WI38 (cell line): Measurements from ENCODE around the gene ZXDA.

Experiments
- H3K4me3 ChIP-seq: 2 replicates; pipeline ENCODE4 v1.5.1; 2011; ENCODE audit warnings: low read depth, mild to moderate bottlenecking, control low read depth, low read length
- CTCF ChIP-seq: IDR thresholded peaks from 2 replicates; pipeline ENCODE4 v1.5.1; 2012; ENCODE audit warnings: low read depth, mild to moderate bottlenecking, control low read depth, low read length

Gene ZXDA

DNA sequence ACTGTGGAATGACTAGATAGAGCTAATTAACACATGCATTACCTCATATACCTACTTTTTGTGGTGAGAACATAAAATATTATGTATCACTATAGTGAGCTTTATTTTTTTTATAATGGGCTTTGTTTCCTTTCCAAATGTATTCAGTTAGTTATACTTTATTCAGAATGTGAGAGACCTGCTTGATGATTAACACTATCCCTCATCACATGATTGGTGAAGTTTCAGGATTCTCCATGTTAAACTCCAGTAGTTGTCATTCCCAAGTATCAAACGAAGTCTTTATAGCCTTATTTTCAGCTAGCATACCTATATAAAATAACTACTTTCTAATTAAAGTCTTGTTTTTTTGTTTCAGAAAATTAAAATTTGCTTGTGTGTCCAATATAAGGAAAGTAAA, 8.8 kb downstream of the ZXDA start:
- no peak overlapping the region for H3K4me3 ChIP-seq
- TF ChIP-seq CTCF, result no peak

- no peak overlapping the region for H3K4me3 ChIP-seq
- no peak for TF ChIP-seq CTCF
These were observed 9.3 kb downstream of the ZXDA start for GRCh38 chrX:57900975-57901374.

DNA sequence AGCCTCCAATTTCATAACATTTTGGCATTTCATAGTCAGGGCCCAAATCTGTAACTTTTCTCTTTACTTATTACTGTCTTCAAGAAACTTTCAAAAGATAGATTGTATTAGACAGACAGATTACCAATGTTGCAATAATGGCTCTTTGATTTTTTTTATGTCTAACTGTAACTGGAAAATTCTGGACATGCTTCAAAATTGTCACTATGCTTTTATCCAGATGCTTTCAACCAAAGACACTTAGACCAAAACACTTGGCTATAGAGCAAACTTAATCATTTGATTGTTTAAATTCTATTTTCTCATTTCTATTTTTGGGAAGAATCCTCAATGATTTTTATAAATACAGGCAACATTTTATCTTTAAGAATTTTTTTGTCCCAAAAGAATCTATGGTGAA, 10.4 kb downstream of the ZXDA start:
- TF ChIP-seq CTCF, result no peak
- no peak overlapping the region for H3K4me3 ChIP-seq

DNA sequence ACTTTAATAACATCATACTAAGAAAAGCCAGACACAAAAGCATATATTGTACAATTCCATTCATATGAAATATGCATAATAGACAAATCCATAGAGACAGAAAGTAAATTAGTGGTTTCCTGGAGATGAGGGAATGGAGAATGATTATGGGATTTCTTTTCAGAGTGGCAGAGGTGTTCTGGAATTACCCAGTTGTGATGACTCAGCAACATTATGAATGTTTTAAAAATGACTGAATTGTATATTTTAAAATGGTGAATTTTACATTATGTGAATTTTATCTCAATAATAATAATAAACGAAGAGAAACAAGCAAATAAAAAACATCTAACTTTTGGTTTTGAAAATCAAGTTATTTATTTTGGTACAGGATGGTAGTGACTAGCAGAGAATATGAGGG, 11.2 kb downstream of the ZXDA start:
- no peak overlapping the region for H3K4me3 ChIP-seq
- no peak for TF ChIP-seq CTCF

- no peak overlapping the region for H3K4me3 ChIP-seq
- TF ChIP-seq CTCF, result no peak
These were observed 38.8 kb downstream of the ZXDA start for GRCh38 chrX:57871463-57871862.
